ENCODE data around the gene LIM2. TPM values are rescaled to one million over a fixed set of nuclear protein-coding genes. Genes with fewer than 3 reads are reported as not detected.
A peak's percentile ranks its signal among the peaks of the same experiment; 100 is the strongest.

LIM2 gene
- total RNA-seq, 1 donor from 2014 or later = not detected

GRCh38 chr19:51338563-51339312, 49.0 kb downstream of the LIM2 start:
- peak overlapping the region; percentile 93 for H3K4me3 Mint-ChIP-seq
- H3K9me3 Mint-ChIP-seq = no peaks in the 10 kb centered on the region
- peaks cover 8% of the 10 kb centered on the region for H3K36me3 Mint-ChIP-seq (ENCODE audit: low read depth)
- peaks cover 6% of the 10 kb centered on the region for H3K27me3 Mint-ChIP-seq (ENCODE audit: insufficient read depth)
- H3K4me1 Mint-ChIP-seq (ENCODE audit: low read depth) = peaks cover 22% of the 10 kb centered on the region
- peak; percentile 80 for DNase-seq (ENCODE audit: low spot score)
- intact Hi-C loops (cut with micrococcal nuclease) = loop anchor here (1.0 to 2.0 kb wide), 11 partner anchors 11 to 364 kb away; no protein-coding TSS in a partner anchor
- H3K27ac Mint-ChIP-seq = peak overlapping the region; percentile 90

DNA sequence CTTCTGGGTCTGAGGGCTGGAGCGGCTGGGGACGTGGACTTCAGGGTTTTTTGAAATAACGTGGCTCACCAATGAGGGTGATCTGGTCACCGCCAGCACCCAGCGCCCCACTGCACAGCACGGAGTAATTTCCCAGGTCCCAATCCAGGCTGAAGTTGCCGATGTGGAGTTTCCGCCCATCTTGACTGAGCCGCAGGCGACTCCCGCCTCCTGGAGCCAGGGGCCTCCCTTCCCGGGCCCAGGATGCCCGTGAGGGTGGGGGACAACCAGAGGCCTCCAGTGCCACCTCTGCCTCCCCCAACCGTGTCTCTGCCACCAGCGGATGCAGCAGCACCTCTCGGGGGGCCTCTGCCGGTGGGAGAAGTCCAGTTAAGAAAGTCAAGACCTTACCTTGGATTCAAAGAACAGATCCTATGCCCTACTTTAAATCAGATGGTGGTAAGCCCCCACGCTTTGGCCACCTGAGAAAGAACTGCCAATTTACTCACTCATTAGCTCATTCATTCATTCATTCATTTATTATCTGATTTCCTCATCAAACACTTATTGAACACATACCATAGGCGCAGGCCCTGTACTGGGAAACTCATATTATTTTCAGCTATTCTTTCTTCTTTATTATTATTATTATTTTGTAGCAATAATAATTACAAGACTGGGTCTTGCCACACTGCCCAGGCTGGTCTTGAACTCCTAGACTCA, 49.8 kb downstream of the LIM2 start:
- intact Hi-C loops (cut with micrococcal nuclease) = loop anchor here (2.0 kb wide), 2 partner anchors 299 to 365 kb away; no protein-coding TSS in a partner anchor
- H3K27ac Mint-ChIP-seq = no peak overlapping the region
- H3K9me3 Mint-ChIP-seq = no peaks in the 10 kb centered on the region
- peaks cover 8% of the 10 kb centered on the region for H3K36me3 Mint-ChIP-seq (ENCODE audit: low read depth)
- H3K4me3 Mint-ChIP-seq = peak overlapping the region; percentile 93
- peaks cover 6% of the 10 kb centered on the region for H3K27me3 Mint-ChIP-seq (ENCODE audit: insufficient read depth)
- H3K4me1 Mint-ChIP-seq (ENCODE audit: low read depth) = peaks cover 20% of the 10 kb centered on the region
- no peak for DNase-seq (ENCODE audit: low spot score)

DNA sequence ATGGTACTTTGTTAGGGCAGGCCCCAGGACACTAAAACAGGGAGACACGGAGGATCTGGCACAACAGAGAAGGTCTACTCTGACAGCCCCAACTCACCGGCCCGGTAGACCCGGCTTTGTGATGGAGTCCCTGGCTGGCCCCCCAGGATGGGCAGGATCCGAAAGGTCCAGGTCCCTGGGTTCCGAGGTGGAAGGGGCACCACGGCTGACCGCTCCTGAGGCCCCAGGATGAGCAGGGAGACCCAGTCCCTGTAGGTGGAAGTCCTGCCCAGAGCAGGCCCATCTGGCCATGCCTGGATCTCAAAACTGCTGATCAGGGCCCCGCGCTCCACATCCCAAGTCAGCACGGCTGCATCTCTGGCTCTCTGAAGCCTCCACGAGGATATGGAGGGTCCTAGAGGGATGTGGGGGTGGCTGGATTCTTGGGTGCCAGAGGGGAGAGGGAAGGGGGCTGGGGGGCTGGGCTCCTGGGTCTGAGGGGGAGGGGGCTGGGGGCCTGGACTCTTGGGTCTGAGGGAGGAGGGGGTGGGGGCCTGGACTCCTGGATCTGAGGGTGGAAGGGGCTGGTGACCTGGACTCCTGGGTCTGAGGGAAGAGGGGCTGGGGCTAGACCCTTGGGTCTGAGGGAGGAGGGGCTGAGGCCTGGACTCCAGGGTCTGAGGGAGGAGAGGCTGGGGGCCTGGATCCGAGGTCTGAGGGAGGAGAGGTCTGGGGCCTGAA, 50.5 kb downstream of the LIM2 start:
- H3K4me1 Mint-ChIP-seq (ENCODE audit: low read depth) = peaks cover 14% of the 10 kb centered on the region

GRCh38 chr19:51333836-51334460, 53.8 kb downstream of the LIM2 start:
- Mint-ChIP-seq H3K36me3 (ENCODE audit: low read depth) (peaks cover 7% of the 10 kb centered on the region), H3K4me3 (no peak overlapping the region), H3K27me3 (ENCODE audit: insufficient read depth) (peaks cover 3% of the 10 kb centered on the region), H3K4me1 (ENCODE audit: low read depth) (peaks cover under 1% of the 10 kb centered on the region), H3K27ac (no peak overlapping the region), H3K9me3 (no peaks in the 10 kb centered on the region)
- DNase-seq (ENCODE audit: low spot score) = no peak
- intact Hi-C loops (cut with micrococcal nuclease) = no loop called here

More for the DNA sequence above, 50.5 kb downstream of the LIM2 start:
- DNase-seq (ENCODE audit: low spot score) = no peak
- intact Hi-C loops (cut with micrococcal nuclease) = no loop called here
- Mint-ChIP-seq H3K27me3 (ENCODE audit: insufficient read depth) (peaks cover 6% of the 10 kb centered on the region), H3K36me3 (ENCODE audit: low read depth) (peaks cover 4% of the 10 kb centered on the region), H3K27ac (no peak overlapping the region), H3K9me3 (no peaks in the 10 kb centered on the region), H3K4me3 (no peak overlapping the region)

DNA sequence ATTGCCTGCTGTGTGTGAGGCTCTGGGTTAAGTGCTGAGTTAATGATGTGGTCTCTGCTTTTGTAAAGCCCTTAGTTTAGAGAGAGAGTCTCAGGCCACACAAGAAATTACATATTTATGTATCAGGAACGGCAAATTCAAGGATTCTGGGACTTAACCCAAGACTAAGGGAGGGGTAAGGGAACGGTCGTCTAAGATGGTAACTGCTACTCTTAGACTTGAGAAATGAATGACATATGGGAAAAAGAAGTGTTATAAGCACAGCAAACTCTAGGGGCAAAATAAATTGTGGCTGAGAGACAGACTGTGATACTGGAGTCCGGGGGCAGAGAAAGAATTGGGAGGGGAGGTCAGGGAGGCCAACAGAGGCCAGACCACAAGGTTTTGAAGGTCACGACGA, 56.1 kb downstream of the LIM2 start:
- peaks cover 9% of the 10 kb centered on the region for H3K36me3 Mint-ChIP-seq (ENCODE audit: low read depth)
- peaks cover 6% of the 10 kb centered on the region for H3K4me1 Mint-ChIP-seq (ENCODE audit: low read depth)
- peaks cover 6% of the 10 kb centered on the region for H3K27me3 Mint-ChIP-seq (ENCODE audit: insufficient read depth)
- no peak overlapping the region for H3K27ac Mint-ChIP-seq
- H3K4me3 Mint-ChIP-seq = no peak overlapping the region
- no peaks in the 10 kb centered on the region for H3K9me3 Mint-ChIP-seq
- DNase-seq (ENCODE audit: low spot score) = no peak
- intact Hi-C loops (cut with micrococcal nuclease) = no loop called here

DNA sequence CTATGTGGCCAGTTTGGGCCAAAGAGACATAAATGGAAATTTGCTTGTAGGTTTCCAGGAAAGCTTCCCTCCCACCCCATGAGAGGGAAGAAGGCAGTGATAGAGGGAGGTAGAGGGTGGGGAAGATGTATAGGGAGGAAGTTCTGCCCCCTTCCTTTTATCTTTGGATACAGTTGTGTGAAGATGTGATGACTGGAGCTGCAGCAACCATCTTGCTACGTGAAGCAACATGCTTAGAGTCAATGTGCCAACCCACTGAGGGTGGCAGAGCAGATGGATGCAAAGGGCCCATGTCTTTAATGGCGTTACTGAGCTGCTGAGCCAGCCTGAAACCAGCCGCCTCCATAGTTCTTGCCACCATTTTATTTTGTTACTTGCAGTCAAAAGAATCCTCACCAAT, 56.6 kb downstream of the LIM2 start:
- H3K27me3 Mint-ChIP-seq (ENCODE audit: insufficient read depth) = peaks cover 8% of the 10 kb centered on the region
- H3K4me1 Mint-ChIP-seq (ENCODE audit: low read depth) = peaks cover 6% of the 10 kb centered on the region
- no peak for DNase-seq (ENCODE audit: low spot score)
- no peaks in the 10 kb centered on the region for H3K9me3 Mint-ChIP-seq
- peaks cover 9% of the 10 kb centered on the region for H3K36me3 Mint-ChIP-seq (ENCODE audit: low read depth)
- intact Hi-C loops (cut with micrococcal nuclease) = no loop called here
- no peak overlapping the region for H3K4me3 Mint-ChIP-seq
- H3K27ac Mint-ChIP-seq = no peak overlapping the region

DNA sequence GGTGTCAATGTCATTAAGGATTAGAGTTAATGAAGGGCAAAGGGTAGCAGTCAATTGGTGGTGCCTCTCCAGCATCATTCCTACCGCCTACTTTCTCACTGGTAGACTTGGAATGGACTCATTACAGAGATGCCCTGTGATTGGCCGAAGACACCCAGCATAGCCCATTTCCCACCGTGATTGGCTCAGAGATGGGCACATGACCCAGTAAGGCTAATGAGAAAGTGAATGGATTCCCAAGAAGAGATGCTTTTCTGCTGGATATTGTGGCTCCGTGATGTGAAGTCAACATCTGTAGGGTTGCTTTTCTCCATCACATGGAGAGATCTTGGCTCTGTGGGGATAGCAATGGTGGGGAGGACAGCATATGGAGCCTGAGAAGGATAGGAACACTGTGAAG, 57.4 kb downstream of the LIM2 start:
- Mint-ChIP-seq H3K4me3 (no peak overlapping the region), H3K27ac (no peak overlapping the region), H3K36me3 (ENCODE audit: low read depth) (peaks cover 9% of the 10 kb centered on the region), H3K9me3 (no peaks in the 10 kb centered on the region), H3K4me1 (ENCODE audit: low read depth) (peaks cover 12% of the 10 kb centered on the region), H3K27me3 (ENCODE audit: insufficient read depth) (peaks cover 16% of the 10 kb centered on the region)
- intact Hi-C loops (cut with micrococcal nuclease) = no loop called here
- no peak for DNase-seq (ENCODE audit: low spot score)

Other genes with a start within 250 kb of the LIM2 start
- not detected in 2 replicates for gene SIGLEC7, start 245.7 kb downstream of the LIM2 start, total RNA-seq
- gene CD33, start 162.9 kb downstream of the LIM2 start, total RNA-seq = 6.3 and 6.8 TPM in 2 replicates
- gene SIGLECL1, start 136.9 kb downstream of the LIM2 start, total RNA-seq = not detected in 2 replicates
- 1.2 and 1.3 TPM in 2 replicates for gene IGLON5, start 76.3 kb downstream of the LIM2 start, total RNA-seq
- 5.6 and 6.0 TPM in 2 replicates for gene VSIG10L, start 45.8 kb downstream of the LIM2 start, total RNA-seq
- gene ETFB, start 21.6 kb downstream of the LIM2 start, total RNA-seq = 174 and 180 TPM in 2 replicates
- 16.2 and 23.2 TPM in 2 replicates for gene CLDND2, start 19.0 kb downstream of the LIM2 start, total RNA-seq
- 376 and 393 TPM in 2 replicates for gene NKG7, start 15.3 kb downstream of the LIM2 start, total RNA-seq
- 0.15 and 0.18 TPM in 2 replicates for gene C19orf84, start 2.6 kb upstream of the LIM2 start, total RNA-seq
- 2.5 and 3.7 TPM in 2 replicates for gene SIGLEC10, start 29.7 kb upstream of the LIM2 start, total RNA-seq
- gene SIGLEC8, start 70.5 kb upstream of the LIM2 start, total RNA-seq = 0.10 and 0.13 TPM in 2 replicates
- gene CEACAM18, start 90.6 kb upstream of the LIM2 start, total RNA-seq = not detected in 2 replicates
- gene SIGLEC12, start 113.8 kb upstream of the LIM2 start, total RNA-seq = 0.52 and 0.54 TPM in 2 replicates
- gene SIGLEC6, start 143.7 kb upstream of the LIM2 start, total RNA-seq = 0.98 and 1.6 TPM in 2 replicates
- 7.9 and 8.4 TPM in 2 replicates for gene ZNF175, start 183.3 kb upstream of the LIM2 start, total RNA-seq
- not detected in 2 replicates for gene SIGLEC5, start 242.4 kb upstream of the LIM2 start, total RNA-seq